B cell (primary cell): ENCODE results near the gene ARNT2. TPM values are rescaled to one million over a fixed set of nuclear protein-coding genes. Genes with fewer than 3 reads are reported as not detected.

Source experiments
- ATAC-seq: fragments of 200-7000 bp; cut with Tn5 transposase; one replicate; pipeline ENCODE4 v1.10.0; 2021; ENCODE audit warnings: low read depth, mild to moderate bottlenecking, moderate number of reproducible peaks, moderate library complexity
- CTCF ChIA-PET: fragments of 350-600 bp; sonication (Branson Sonifier 250); formaldehyde crosslinking; loops from one replicate; lab custom pipeline; 2021; ENCODE audit warnings: antibody characterized with exemption, inconsistent platforms; lab: Charles Lee
- POLR2A ChIA-PET: fragments of 350-600 bp; sonication (Branson Sonifier 250); formaldehyde crosslinking; loops from one replicate; lab custom pipeline; 2021; ENCODE audit warnings: antibody characterized with exemption; lab: Charles Lee
- DNase-seq: peaks from one replicate; pipeline ENCODE4 v3.0.0; 2013
- H2AFZ ChIP-seq: 2 replicates; pipeline ENCODE4 v1.6.1; 2012; ENCODE audit warnings: mild to moderate bottlenecking, low read depth, low read length; ENCODE audit not compliant: insufficient read depth, poor library complexity, severe bottlenecking
- H3K27ac ChIP-seq, 2 donors: 1 replicate in 1 of 2; 2 replicates in 1 of 2; pipeline ENCODE4 v1.5.1; 2012 to 2013; ENCODE audit warnings: low read length in 2 of 2, mild to moderate bottlenecking in 2 of 2, moderate library complexity in 1 of 2
- H3K27me3 ChIP-seq, 4 experiments: fragments of 200-600 bp in 1 of 4; sonication (generic) in 1 of 4; replicated peaks in 1 of 4; 1 replicate in 2 of 4; 2 replicates in 2 of 4; pipeline versions ENCODE4 v1.6.1 to v1.7.0; 2013 to 2016; ENCODE audit warnings: low read length in 3 of 4, mild to moderate bottlenecking in 2 of 4, mixed read lengths in 1 of 4, moderate library complexity in 1 of 4; ENCODE audit not compliant: insufficient read depth in 4 of 4, control insufficient read depth in 3 of 4; ENCODE audit errors: control extremely low read depth in 1 of 4
- H3K36me3 ChIP-seq, 2 experiments: replicated peaks in 1 of 2; 1 replicate in 1 of 2; 2 replicates in 1 of 2; pipeline versions ENCODE4 v1.6.1 to v1.7.1; 2013; ENCODE audit warnings: low read length in 1 of 2; ENCODE audit not compliant: insufficient read depth in 2 of 2, control insufficient read depth in 1 of 2; ENCODE audit errors: control extremely low read depth in 1 of 2, extremely low read depth in 1 of 2
- H3K4me1 ChIP-seq, 2 donors: fragments of 200-600 bp in 1 of 2; sonication (generic) in 1 of 2; 1 replicate in 1 of 2; 2 replicates in 1 of 2; pipeline versions ENCODE4 v1.5.1 to v1.6.1; 2013 to 2017; ENCODE audit warnings: low read length in 2 of 2; ENCODE audit not compliant: control insufficient read depth in 2 of 2, insufficient read depth in 2 of 2
- H3K4me2 ChIP-seq: replicated peaks from 2 replicates; pipeline ENCODE3; 2012; ENCODE audit warnings: mild to moderate bottlenecking, low read depth, low read length; ENCODE audit not compliant: poor library complexity, severe bottlenecking
- H3K4me3 ChIP-seq, 5 experiments: fragments of 200-600 bp in 1 of 5; sonication (generic) in 1 of 5; 1 replicate in 3 of 5; 2 replicates in 2 of 5; pipeline versions ENCODE4 v1.5.1 to v1.7.0; 2011 to 2016; ENCODE audit warnings: low read length in 4 of 5, mild to moderate bottlenecking in 4 of 5, low read depth in 2 of 5, control low read depth in 1 of 5, moderate library complexity in 1 of 5; ENCODE audit not compliant: insufficient read depth in 1 of 5; ENCODE audit errors: control extremely low read depth in 1 of 5, extremely low read depth in 1 of 5
- H3K79me2 ChIP-seq: fragments of 200-600 bp; sonication (generic); one replicate; pipeline ENCODE4 v1.6.0; 2016; ENCODE audit warnings: low read length; ENCODE audit not compliant: control insufficient read depth, insufficient read depth
- H3K9ac ChIP-seq: fragments of 200-600 bp; sonication (generic); 2 replicates; pipeline ENCODE4 v1.6.1; 2017; ENCODE audit warnings: mild to moderate bottlenecking, low read length, moderate library complexity
- H3K9me3 ChIP-seq, 3 donors: one replicate each; pipeline versions ENCODE4 v1.6.1 to v1.7.1; 2013; ENCODE audit warnings: low read length in 2 of 3; ENCODE audit not compliant: control insufficient read depth in 2 of 3, insufficient read depth in 1 of 3; ENCODE audit errors: control extremely low read depth in 1 of 3
- H4K20me1 ChIP-seq: 2 replicates; pipeline ENCODE4 v1.6.0; 2012; ENCODE audit warnings: mild to moderate bottlenecking, low read length; ENCODE audit not compliant: insufficient read depth, control insufficient read depth, poor library complexity, severe bottlenecking
- H3K27ac Mint-ChIP-seq: one replicate; pipeline ENCODE4 v1.8.0; 2021; ENCODE audit warnings: mixed read lengths
- H3K27me3 Mint-ChIP-seq: one replicate; pipeline ENCODE4 v1.8.0; 2021; ENCODE audit warnings: mixed read lengths
- H3K4me1 Mint-ChIP-seq: one replicate; pipeline ENCODE4 v1.8.0; 2021; ENCODE audit warnings: mixed read lengths
- H3K4me3 Mint-ChIP-seq: one replicate; pipeline ENCODE4 v1.8.0; 2021; ENCODE audit warnings: mixed read lengths
- H3K9me3 Mint-ChIP-seq: one replicate; pipeline ENCODE4 v1.8.0; 2022; ENCODE audit warnings: mixed read lengths; ENCODE audit not compliant: insufficient read depth
- EZH2 ChIP-seq: IDR thresholded peaks from 2 replicates; pipeline ENCODE4 v1.6.1; 2012; ENCODE audit warnings: borderline replicate concordance, low read depth, mild to moderate bottlenecking, moderate library complexity, low read length; ENCODE audit not compliant: insufficient read depth, poor library complexity, severe bottlenecking
- WGBS: methylation state at CpG from one replicate; pipeline ENCODE4 v1.1.5; 2013; ENCODE audit warnings: missing lambda C conversion rate; ENCODE audit not compliant: insufficient coverage; 5-methylcytosine and 5-hydroxymethylcytosine counted together
- intact Hi-C: fragments of 100-400 bp; cut with micrococcal nuclease; formaldehyde crosslinking; loops from one replicate; pipeline ENCODE4 v1.10.0; 2022
- polyA plus RNA-seq: library from polyadenylated mRNA; depleted of rRNA; stranded (reverse); fragments of >200 nt; gene quantifications from 2 replicates; pipeline ENCODE4 v1.2.3, GENCODE V29; 2012
- total RNA-seq, 2 donors: library from RNA; stranded (reverse); fragments of 120-200 nt in 1 of 2; gene quantifications; 1 replicate in 1 of 2; 2 replicates in 1 of 2; pipeline versions ENCODE4 v1.2.3 to v1.2.4, GENCODE V29; 2013 to 2022
- TF ChIP-seq, protein P1 (sequence below): fragments of 200-600 bp; IDR thresholded peaks from one replicate; pipeline ENCODE4 v1.8.0; 2022; ENCODE audit warnings: antibody characterized with exemption, mild to moderate bottlenecking

The ARNT2 gene
- total and polyA plus RNA-seq, 2 donors (not counting 1 experiment from before 2014, with no cell fraction given), result not detected

DNA sequence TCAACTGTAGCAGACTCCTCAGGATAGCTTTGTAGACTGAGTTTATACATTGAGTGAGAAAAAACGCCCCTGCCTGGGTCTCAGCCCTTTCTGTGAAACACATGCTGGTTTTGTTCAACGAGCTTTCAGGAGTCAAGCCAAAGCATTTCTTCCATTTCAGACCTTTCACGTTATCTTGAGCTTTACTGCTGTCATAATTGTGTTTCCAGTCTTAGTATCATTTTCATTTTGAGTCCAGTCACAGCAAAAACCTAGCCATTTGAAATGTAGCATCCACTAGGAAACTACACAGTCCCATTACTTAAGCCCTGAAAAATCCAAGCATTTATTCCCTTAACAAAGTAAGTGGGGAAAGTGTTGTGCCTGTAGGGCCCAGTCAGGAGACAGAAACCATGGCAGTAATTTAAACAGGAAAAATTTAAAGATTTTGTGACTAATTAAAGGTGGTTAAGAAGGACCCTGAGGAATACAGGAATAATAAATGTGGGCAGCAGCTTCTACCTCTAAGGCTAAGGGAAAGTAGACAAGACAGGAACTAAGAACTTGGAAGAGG lies 180.9 kb downstream of the ARNT2 start:
- no peaks in the 10 kb centered on the region for H3K9me3 ChIP-seq
- Mint-ChIP-seq H3K27ac (no peak overlapping the region), H3K4me1 (no peaks in the 10 kb centered on the region), H3K4me3 (no peak overlapping the region), H3K27me3 (no peaks in the 10 kb centered on the region), H3K9me3 (no peaks in the 10 kb centered on the region)
- no peak overlapping the region for H3K4me3 ChIP-seq
- no peak overlapping the region for H3K9ac ChIP-seq
- DNase-seq (no peak), ATAC-seq (no peak)
- H4K20me1 ChIP-seq, result no peaks in the 10 kb centered on the region
- WGBS, result 74% methylated on average over 3 of the region's 3 CpGs
- intact Hi-C loops, result no loop called here
- H3K79me2 ChIP-seq, result no peaks in the 10 kb centered on the region
- no peak overlapping the region for H3K4me2 ChIP-seq
- H3K27ac ChIP-seq, result no peak overlapping the region
- POLR2A ChIA-PET, result no interaction called here
- TF ChIP-seq, protein P1, sequence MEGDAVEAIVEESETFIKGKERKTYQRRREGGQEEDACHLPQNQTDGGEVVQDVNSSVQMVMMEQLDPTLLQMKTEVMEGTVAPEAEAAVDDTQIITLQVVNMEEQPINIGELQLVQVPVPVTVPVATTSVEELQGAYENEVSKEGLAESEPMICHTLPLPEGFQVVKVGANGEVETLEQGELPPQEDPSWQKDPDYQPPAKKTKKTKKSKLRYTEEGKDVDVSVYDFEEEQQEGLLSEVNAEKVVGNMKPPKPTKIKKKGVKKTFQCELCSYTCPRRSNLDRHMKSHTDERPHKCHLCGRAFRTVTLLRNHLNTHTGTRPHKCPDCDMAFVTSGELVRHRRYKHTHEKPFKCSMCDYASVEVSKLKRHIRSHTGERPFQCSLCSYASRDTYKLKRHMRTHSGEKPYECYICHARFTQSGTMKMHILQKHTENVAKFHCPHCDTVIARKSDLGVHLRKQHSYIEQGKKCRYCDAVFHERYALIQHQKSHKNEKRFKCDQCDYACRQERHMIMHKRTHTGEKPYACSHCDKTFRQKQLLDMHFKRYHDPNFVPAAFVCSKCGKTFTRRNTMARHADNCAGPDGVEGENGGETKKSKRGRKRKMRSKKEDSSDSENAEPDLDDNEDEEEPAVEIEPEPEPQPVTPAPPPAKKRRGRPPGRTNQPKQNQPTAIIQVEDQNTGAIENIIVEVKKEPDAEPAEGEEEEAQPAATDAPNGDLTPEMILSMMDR, result no peak
- TF ChIP-seq EZH2, result no peak
- no peak overlapping the region for H2AFZ ChIP-seq
- H3K27me3 ChIP-seq, result no peaks in the 10 kb centered on the region
- CTCF ChIA-PET, result no interaction called here
- H3K36me3 ChIP-seq, result no peaks in the 10 kb centered on the region
- H3K4me1 ChIP-seq, result no peaks in the 10 kb centered on the region

- no peaks in the 10 kb centered on the region for H3K27me3 ChIP-seq
- H3K4me1 Mint-ChIP-seq, result no peaks in the 10 kb centered on the region
- H3K4me1 ChIP-seq, result no peaks in the 10 kb centered on the region
- H3K9ac ChIP-seq, result no peak overlapping the region
- ChIA-PET POLR2A (no interaction called here), CTCF (no interaction called here)
- no peaks in the 10 kb centered on the region for H3K9me3 ChIP-seq
- no peak overlapping the region for H3K4me2 ChIP-seq
- H3K4me3 ChIP-seq, result no peak overlapping the region
- no peak for TF ChIP-seq EZH2
- TF ChIP-seq, protein P1, result no peak
- H3K9me3 Mint-ChIP-seq, result no peaks in the 10 kb centered on the region
- H3K27ac ChIP-seq, result no peak overlapping the region
- H3K36me3 ChIP-seq, result no peaks in the 10 kb centered on the region
- H3K27ac Mint-ChIP-seq, result no peak overlapping the region
- no peaks in the 10 kb centered on the region for H3K79me2 ChIP-seq
- no peaks in the 10 kb centered on the region for H3K27me3 Mint-ChIP-seq
- H2AFZ ChIP-seq, result no peak overlapping the region
- DNase-seq (no peak), ATAC-seq (no peak)
- intact Hi-C loops, result no loop called here
- WGBS, result 86% methylated on average over 3 of the region's 6 CpGs
- no peak overlapping the region for H3K4me3 Mint-ChIP-seq
- no peaks in the 10 kb centered on the region for H4K20me1 ChIP-seq
Observed at GRCh38 chr15:80585544-80586018, 181.4 kb downstream of the ARNT2 start.
